HEK293 (cell line): Measurements from ENCODE around the gene GPC2.

Experiments
- CTCF ChIP-seq: fragments of 450-650 bp; formaldehyde crosslinking; IDR thresholded peaks from 2 replicates; pipeline ENCODE4 v1.5.1; 2016; ENCODE audit warnings: missing biosample characterization, missing genetic modification characterization
- ZBTB1 ChIP-seq: fragments of 450-650 bp; formaldehyde crosslinking; IDR thresholded peaks from 2 replicates; pipeline ENCODE4 v1.5.1; 2016; ENCODE audit warnings: missing biosample characterization, missing genetic modification characterization

GRCh38 chr7:100126931-100127865, 50.0 kb downstream of the GPC2 start, which contains the start of gene MBLAC1:
- TF ChIP-seq CTCF (tag by site-specific recombination), result no peak; the same call in 1 of the 2 replicates
- no peak for TF ChIP-seq ZBTB1 (tag by site-specific recombination)
